Measurements from ENCODE around the gene CYP2C8. TPM values are rescaled to one million over a fixed set of nuclear protein-coding genes. Genes with fewer than 3 reads are reported as not detected.

The CYP2C8 gene
- total and polyA plus RNA-seq, 12 donors, result 0.28 to 11.0 (median 2.7) TPM; not detected in 1

DNA sequence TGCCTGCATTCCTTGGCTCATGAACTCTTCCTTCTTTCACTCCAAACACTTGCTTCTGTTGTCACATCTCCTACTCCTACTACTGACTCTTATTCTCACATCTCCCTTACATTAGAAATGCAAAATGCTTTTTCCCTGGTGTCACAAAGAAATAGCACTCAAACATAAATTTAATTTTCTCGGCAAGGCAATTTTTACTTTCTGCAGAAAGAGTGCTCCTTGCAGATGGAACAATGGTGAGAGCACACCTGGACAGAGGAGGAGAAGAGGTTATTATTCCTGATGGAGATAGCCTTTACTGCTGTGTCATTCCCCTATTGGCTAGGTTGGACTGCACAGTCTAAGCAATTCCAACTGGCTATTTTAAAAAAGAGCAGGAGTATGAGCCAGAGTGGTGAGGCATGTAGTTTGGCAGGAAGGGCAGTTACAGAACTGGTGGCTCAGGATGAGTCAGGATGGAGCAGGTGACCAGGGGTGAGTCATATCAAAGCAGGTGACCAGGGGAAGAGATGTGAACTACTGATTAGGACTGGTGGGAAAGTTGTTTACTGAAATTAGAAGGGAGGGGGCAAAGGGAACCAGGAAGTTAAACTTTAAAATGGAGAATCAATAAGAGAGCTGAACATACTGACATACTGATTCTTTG, 77.9 kb downstream of the CYP2C8 start:
- 83 to 90% (median 89%) methylated on average over 1 of the region's 1 CpG for WGBS, 4 donors
- Histone ChIP-seq H3K27ac (no peak overlapping the region), H3K4me3 (no peak overlapping the region), H3K36me3 (replicated peaks in 1 of 2) (no peaks in the 10 kb centered on the region), H3K9me3 (replicated peaks in 1 of 3) (peaks cover 0 to 5% (median 0%) of the 10 kb centered on the region in 3 donors), H3K27me3 (no peaks in the 10 kb centered on the region), H3K4me1 (replicated peaks in 1 of 2) (no peaks in the 10 kb centered on the region)
- no peak for DNase-seq
- intact Hi-C loops (cut with DNase I), result no loop called here
- no peak for TF ChIP-seq POLR2A (IDR thresholded peaks at IDR 0.05)
- TF ChIP-seq, protein P1, sequence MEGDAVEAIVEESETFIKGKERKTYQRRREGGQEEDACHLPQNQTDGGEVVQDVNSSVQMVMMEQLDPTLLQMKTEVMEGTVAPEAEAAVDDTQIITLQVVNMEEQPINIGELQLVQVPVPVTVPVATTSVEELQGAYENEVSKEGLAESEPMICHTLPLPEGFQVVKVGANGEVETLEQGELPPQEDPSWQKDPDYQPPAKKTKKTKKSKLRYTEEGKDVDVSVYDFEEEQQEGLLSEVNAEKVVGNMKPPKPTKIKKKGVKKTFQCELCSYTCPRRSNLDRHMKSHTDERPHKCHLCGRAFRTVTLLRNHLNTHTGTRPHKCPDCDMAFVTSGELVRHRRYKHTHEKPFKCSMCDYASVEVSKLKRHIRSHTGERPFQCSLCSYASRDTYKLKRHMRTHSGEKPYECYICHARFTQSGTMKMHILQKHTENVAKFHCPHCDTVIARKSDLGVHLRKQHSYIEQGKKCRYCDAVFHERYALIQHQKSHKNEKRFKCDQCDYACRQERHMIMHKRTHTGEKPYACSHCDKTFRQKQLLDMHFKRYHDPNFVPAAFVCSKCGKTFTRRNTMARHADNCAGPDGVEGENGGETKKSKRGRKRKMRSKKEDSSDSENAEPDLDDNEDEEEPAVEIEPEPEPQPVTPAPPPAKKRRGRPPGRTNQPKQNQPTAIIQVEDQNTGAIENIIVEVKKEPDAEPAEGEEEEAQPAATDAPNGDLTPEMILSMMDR (IDR thresholded peaks at IDR 0.05), result no peak

DNA sequence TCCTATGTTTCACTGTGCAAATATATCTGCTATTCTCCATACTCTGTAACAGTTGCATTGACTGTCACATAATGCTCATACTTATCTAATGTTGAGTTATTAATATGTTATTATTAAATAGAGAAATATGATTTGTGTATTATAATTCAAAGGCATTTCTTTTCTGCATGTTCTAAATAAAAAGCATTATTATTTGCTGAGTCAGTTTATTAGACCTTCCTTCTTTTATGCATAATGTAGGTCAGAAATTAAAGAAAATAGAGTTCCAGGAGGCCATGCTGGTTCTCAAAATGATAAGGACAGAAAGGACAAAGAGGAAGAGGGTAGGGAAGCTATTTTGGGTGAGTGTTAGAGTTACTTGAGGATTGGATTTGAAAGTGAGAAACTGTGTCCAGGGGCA, 80.1 kb downstream of the CYP2C8 start:
- Histone ChIP-seq H3K27me3 (no peaks in the 10 kb centered on the region), H3K9me3 (replicated peaks in 1 of 3) (peaks cover 0 to 5% (median 0%) of the 10 kb centered on the region in 3 donors), H3K4me1 (replicated peaks in 1 of 2) (no peaks in the 10 kb centered on the region), H3K27ac (no peak overlapping the region), H3K4me3 (no peak overlapping the region), H3K36me3 (replicated peaks in 1 of 2) (no peaks in the 10 kb centered on the region)
- DNase-seq, result no peak
- TF ChIP-seq POLR2A (IDR thresholded peaks at IDR 0.05), result no peak
- TF ChIP-seq, protein P1 (IDR thresholded peaks at IDR 0.05), result no peak
- intact Hi-C loops (cut with DNase I), result no loop called here

Small RNA genes within 50 kb of the gene (small RNA-seq; reads per million reads assigned to genes)
- 0 reads per million in 2 donors for gene CYP2C60P

Other genes with a start within 250 kb of the CYP2C8 start
- gene CYP2C9, start 130.8 kb downstream of the CYP2C8 start, total RNA-seq, result under 1 TPM in 2 of 9 donors, not detected in 7; 0.36 to 0.38 TPM
- gene CYP2C9, start 130.8 kb downstream of the CYP2C8 start, polyA plus RNA-seq, result under 1 TPM in 2 of 3 donors, not detected in 1; 0.27 to 0.38 TPM
- not detected for gene ACSM6, start 124.7 kb upstream of the CYP2C8 start, total RNA-seq
- gene ACSM6, start 124.7 kb upstream of the CYP2C8 start, polyA plus RNA-seq, result not detected
- 10 to 100 TPM in 8 of 9 donors, under 1 TPM in 1; 0.89 to 44.6 (median 26.1) TPM for gene PDLIM1, start 221.5 kb upstream of the CYP2C8 start, total RNA-seq
- 10 to 100 TPM; 31.9 to 63.3 (median 32.6) TPM for gene PDLIM1, start 221.5 kb upstream of the CYP2C8 start, polyA plus RNA-seq